ENCODE data around the gene HOXB3. TPM values are rescaled to one million over a fixed set of nuclear protein-coding genes. Genes with fewer than 3 reads are reported as not detected.

The HOXB3 gene
- total and polyA plus RNA-seq, 10 donors = 3.6 to 23.1 (median 8.8) TPM

- DNase-seq = no peak
- no peak overlapping the region for H3K4me3 ChIP-seq
- no peak overlapping the region for H3K27ac ChIP-seq
- 83 to 96% (median 89%) methylated on average over 4 of the region's 4 CpGs for WGBS, 5 donors
- H3K9me3 ChIP-seq = no peaks in the 10 kb centered on the region
- peaks cover 19 to 63% (median 37%) of the 10 kb centered on the region in 6 donors for H3K4me1 ChIP-seq
- no peak for TF ChIP-seq CTCF (IDR thresholded peaks at IDR 0.05 in 8 of 11, conservative IDR thresholded peaks at IDR 0.05 in 3 of 11)
- no peak for TF ChIP-seq POLR2AphosphoS5 (IDR thresholded peaks at IDR 0.05)
- TF ChIP-seq POLR2A (IDR thresholded peaks at IDR 0.05) = no peak
- H3K27me3 ChIP-seq (replicated peaks in 1 of 7) = peaks cover 2 to 100% (median 88%) of the 10 kb centered on the region in 7 donors
- intact Hi-C loops (cut with DNase I; ENCODE audit: low total_unique reads) = no loop called here
- no peaks in the 10 kb centered on the region for H3K36me3 ChIP-seq
Measured at GRCh38 chr17:48601207-48601538, 11.1 kb upstream of the HOXB3 start.

DNA sequence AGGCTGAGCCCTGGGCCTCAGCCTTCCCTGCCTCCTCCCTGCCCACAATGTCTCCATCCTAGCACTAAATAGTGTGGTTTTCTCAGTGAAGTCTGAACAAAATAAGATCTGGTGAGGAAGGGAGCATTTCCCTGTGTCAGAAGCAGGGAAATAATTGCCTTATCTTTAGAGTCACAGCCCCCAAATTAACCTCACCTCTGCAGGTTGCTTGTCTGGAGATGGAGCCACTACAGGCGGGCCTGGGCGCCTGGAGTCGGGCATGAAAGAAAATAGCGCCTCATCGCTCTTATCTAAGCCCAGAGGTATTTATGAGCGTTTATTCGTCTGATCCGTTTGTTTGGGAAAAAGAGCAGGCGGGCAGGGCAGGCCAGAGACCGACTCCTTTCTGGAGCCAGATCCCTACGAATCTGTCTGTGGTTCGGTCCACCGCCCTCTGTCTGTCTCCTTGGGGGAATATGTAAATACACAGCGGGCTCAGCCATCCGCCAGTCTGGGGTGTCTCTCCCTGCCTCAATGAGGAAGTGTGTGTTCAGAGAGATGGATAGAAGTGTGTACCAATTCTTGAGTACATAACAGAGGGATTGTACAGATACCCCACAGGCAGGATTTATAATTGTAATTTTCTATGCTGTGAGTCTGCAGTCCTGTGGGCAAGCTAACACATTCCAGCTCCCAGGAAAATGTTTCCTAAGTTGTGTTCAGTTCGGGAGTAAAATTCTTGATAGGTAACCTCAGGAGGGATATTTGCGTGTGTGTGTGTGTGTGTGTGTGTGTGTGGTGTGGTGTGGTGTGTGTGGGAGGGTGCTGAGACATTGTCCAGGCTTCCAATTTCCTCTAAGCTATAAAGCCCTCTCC, 10.4 kb upstream of the HOXB3 start:
- Histone ChIP-seq H3K9me3 (no peaks in the 10 kb centered on the region), H3K4me3 (no peak overlapping the region), H3K36me3 (no peaks in the 10 kb centered on the region), H3K27ac (no peak overlapping the region), H3K27me3 (replicated peaks in 1 of 7) (peaks cover 2 to 100% (median 91%) of the 10 kb centered on the region in 7 donors), H3K4me1 (peaks cover 22 to 70% (median 41%) of the 10 kb centered on the region in 6 donors)
- WGBS, 5 donors = 85 to 93% (median 87%) methylated on average over 17 of the region's 17 CpGs
- intact Hi-C loops (cut with DNase I; ENCODE audit: low total_unique reads) = no loop called here
- no peak for DNase-seq
- TF ChIP-seq CTCF (IDR thresholded peaks at IDR 0.05 in 8 of 11, conservative IDR thresholded peaks at IDR 0.05 in 3 of 11) (no peak), POLR2A (IDR thresholded peaks at IDR 0.05) (no peak), POLR2AphosphoS5 (IDR thresholded peaks at IDR 0.05) (no peak)

DNA sequence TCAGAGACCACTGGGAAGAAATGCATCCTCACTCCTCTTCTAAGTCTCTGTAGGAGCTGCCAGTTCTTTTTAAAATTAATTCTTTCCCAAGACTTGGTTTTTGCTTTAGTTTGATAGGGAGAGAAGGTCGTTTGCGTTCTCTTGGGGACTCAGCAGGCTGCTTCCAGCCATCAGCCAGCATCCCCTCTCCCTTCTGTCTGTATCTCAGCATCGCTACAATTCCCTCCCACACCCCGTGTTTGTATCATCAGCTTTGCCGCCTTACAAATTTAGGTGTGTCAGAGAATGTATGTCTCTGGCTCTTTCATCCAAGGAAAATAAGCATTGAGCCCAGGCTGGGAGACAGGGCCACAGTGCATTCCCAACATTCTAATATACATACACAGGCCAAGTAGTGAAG, 9.3 kb upstream of the HOXB3 start:
- peaks cover 6 to 100% (median 93%) of the 10 kb centered on the region in 7 donors for H3K27me3 ChIP-seq (replicated peaks in 1 of 7)
- no peaks in the 10 kb centered on the region for H3K9me3 ChIP-seq
- no peak overlapping the region for H3K27ac ChIP-seq
- peaks cover 22 to 76% (median 46%) of the 10 kb centered on the region in 6 donors for H3K4me1 ChIP-seq
- H3K36me3 ChIP-seq = no peaks in the 10 kb centered on the region
- H3K4me3 ChIP-seq = no peak overlapping the region
- DNase-seq = no peak
- TF ChIP-seq POLR2AphosphoS5 (IDR thresholded peaks at IDR 0.05) (no peak), CTCF (IDR thresholded peaks at IDR 0.05 in 8 of 11, conservative IDR thresholded peaks at IDR 0.05 in 3 of 11) (no peak), POLR2A (IDR thresholded peaks at IDR 0.05) (no peak)
- 84 to 96% (median 91%) methylated on average over 5 of the region's 5 CpGs for WGBS, 5 donors
- intact Hi-C loops (cut with DNase I; ENCODE audit: low total_unique reads) = no loop called here

- no peak for TF ChIP-seq POLR2A (IDR thresholded peaks at IDR 0.05)
- TF ChIP-seq POLR2AphosphoS5 (IDR thresholded peaks at IDR 0.05) = no peak
- no peak for TF ChIP-seq CTCF (IDR thresholded peaks at IDR 0.05 in 8 of 11, conservative IDR thresholded peaks at IDR 0.05 in 3 of 11)
- Histone ChIP-seq H3K9me3 (no peaks in the 10 kb centered on the region), H3K4me1 (peaks cover 22 to 76% (median 50%) of the 10 kb centered on the region in 6 donors), H3K36me3 (no peaks in the 10 kb centered on the region), H3K27me3 (replicated peaks in 1 of 7) (peaks cover 6 to 100% (median 93%) of the 10 kb centered on the region in 7 donors), H3K27ac (peak overlapping the region in 1 of 8 donors; percentile 85), H3K4me3 (no peak overlapping the region)
- 49 to 77% (median 56%) methylated on average over 7 of the region's 7 CpGs for WGBS, 5 donors
- intact Hi-C loops (cut with DNase I; ENCODE audit: low total_unique reads) = no loop called here
- no peak for DNase-seq
Measured at GRCh38 chr17:48598736-48599135, 8.7 kb upstream of the HOXB3 start.

All from spleen (tissue), 11 donors.